GM19467 (cell line): Measurements from ENCODE around the gene ZNF740.
"Not testable (repeated sequence)": the region's sequence is repeated elsewhere in the genome, so short reads cannot be mapped to it uniquely, and the experiment has no call there.

Experiments
- ATAC-seq: cut with Tn5 transposase; IDR thresholded peaks from one replicate; pipeline ENCODE4 v1.9.1; 2021; ENCODE audit warnings: mild to moderate bottlenecking, moderate library complexity; ENCODE audit not compliant: unreplicated experiment

Gene ZNF740, protein sequence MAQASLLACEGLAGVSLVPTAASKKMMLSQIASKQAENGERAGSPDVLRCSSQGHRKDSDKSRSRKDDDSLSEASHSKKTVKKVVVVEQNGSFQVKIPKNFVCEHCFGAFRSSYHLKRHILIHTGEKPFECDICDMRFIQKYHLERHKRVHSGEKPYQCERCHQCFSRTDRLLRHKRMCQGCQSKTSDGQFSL

DNA sequence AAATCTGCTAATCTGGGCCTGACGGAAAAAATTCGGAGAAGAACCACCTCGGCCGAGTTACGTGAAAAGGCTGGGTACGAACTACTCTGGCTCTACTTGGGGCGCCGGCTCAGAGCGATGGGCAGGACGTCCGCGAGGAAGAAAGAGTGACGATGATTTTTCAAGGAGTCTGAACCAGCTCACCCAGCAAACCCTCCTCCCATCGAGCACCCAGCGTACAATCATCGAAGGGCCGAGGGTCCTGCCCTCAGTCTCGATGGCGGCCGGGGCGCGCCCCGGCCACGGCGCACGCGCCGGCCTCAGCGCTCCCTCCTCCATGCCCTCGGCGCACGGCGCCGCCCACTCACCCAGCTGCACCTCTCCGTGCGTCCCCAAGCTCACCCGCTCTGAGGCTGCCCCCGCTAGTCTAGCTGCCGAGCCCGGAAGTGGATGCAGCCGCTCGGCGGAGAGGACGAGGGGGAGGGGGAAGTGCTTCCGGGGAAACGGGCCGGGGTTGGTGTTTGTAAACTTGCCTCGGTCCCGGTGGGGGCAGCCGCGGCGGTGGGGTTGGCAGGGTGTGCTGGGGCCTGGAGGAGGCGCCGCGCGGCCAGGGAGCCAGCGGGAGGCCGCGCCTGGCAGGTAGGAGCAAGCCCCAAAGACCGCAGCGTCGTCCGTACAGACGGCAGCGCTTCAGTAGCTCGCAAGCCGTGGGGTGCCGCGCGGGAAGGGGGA lies at the start of gene ZNF740, which contains the start of gene CSAD:
ZNF740 (plus strand) TSS at position 503 of the 711 bp plus-strand sequence. CDS start 1,262 bp downstream, outside the sequence.
CSAD (minus strand) TSS at position 706 of the 711 bp plus-strand sequence. CDS start 7,455 bp downstream, outside the sequence.
- peak; percentile 88 for ATAC-seq

DNA sequence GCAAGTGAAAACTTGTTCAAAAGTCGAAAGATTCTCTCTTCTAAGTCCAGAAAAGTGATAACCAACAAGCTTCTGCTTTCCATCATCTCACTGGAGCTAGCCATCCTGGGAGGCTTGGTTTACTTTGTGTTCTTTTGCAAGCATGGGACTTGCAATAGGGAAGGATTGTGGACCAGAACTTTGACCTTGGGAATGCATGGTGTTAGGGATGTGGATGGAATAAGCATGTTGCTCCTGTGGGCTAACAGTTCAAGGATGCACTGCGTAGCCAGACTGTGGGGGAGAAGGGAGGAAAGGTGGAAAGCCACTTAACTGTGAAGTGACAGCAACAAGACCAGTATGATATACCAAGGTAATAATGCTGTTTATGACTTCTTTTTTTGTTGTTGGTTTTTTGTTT lies 48.7 kb upstream of the ZNF740 start:
- ATAC-seq, result no peak

DNA sequence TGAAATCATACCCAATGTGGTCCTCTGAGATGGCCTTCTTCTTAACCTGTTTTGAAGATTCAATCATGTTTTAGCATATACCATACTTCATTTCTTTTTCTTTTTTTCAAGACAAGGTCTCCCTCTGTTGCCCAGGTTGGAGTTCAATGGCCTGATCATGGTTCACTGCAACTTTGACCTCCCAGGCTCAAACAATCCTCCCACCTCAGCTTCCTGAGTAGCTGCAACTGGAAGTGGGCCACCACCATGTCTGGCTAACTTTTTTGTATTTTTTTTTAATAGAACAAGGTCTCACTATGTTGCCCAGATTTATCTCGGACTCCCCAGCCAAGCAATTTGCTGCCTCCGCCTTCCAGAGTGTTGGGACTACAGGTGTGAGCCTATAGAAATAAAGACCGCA lies 46.8 kb upstream of the ZNF740 start:
- no peak for ATAC-seq

DNA sequence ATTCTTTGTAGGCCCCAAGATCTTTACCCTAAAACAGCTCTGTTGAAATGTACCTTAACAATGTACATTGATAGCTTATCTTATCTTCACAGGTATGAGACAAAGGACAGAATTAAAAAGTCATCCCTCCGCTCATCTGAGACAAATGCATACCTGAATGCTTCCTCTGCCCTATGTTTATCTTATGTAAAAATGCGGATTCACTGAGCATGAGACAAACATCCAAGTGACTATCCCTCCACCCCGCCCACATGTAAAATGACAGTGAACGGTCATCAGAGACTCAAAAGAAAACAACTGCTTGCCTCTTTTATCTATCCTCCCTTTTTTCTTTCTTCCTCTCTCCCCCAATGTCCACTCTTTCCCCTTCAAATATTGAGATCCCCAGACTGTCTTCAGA lies 37.2 kb upstream of the ZNF740 start:
- ATAC-seq, result no peak

DNA sequence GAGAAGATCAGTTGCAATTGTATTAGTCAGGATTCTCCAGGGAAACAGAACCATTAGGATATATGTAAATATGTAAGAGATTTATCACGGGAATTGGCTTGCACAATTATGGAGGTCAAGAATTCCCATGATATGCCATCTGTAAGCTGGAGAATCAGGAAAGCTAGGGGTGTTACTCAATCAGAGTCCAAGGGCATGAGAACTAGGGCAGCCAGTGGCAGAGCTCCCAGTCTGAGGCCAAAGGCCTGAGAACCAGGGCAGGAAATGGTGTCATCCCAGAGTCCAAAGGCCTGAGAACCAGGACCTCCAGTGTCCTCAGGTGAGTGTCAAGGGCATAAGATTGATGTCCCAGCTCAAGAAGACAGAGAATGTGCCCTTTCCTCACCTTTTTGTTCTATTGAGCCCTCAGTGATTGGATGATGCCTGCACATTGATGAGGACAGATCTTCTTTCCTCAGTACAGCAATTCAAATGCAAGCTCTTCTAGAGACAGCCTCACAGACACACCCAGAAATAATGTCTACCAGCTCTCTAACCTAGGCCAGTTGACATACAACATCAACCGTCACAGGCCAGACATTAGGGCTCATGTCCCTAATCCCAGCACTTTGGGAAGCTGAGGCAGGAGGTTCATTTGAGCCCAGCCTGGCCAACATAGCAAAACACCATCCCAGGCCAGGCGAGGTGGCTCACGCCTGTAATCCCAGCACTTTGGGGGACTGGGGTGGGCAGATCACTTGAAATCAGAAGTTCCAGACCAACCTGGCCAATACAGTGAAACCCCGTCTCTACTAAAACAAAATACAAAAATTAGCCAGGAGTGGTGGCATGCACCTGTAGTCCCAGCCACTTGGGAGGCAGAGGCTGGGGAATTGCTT lies 34.9 kb upstream of the ZNF740 start:
- no peak for ATAC-seq

DNA sequence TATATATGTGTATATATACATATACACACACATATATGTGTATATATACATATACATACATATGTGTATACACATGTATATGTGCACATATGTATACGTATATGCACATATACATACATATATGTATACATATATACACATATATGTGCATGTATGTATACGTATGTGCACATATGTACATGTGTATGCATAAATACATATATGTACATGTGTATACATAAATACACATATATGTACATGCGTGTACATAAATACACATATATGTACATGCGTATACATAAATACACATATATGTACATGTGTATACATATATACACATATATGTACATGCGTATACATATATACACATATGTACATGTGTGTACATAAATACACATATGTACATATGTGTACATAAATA lies 33.3 kb upstream of the ZNF740 start:
- ATAC-seq, result no peak

DNA sequence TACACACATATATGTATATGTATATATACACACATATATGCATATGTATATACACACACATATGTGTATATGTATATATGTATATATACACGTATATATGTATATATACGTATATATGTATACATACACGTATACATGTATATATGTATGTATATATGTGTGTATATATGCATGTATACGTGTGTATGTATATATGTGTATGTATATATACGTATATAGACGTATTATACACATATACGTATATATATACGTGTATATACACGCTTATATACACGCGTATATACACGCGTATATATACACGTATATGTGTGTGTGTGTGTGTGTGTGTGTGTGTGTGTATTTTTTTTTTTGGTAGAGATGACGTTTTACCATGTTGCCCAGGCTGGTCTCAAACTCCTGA lies 32.9 kb upstream of the ZNF740 start:
- ATAC-seq, result no peak

DNA sequence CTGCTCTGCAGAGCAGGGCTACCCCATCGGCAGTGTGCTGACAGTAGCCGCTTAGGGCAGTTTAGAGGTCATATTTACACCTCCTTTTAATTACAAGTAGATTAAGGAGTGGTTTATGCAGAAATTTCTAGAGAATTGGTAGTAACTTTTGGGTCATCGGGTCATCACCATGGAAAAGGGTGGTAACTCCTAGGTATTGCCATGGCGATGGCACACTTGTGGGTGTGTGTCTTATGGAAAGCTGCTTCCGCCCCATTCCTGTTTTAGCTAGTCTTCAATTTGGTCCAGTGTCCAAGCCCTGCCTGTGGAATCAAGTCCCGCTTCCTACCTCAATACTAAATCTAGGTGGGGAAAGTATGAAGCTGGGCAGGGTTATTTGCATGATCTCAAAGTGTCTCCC lies 29.5 kb upstream of the ZNF740 start:
- no peak for ATAC-seq

DNA sequence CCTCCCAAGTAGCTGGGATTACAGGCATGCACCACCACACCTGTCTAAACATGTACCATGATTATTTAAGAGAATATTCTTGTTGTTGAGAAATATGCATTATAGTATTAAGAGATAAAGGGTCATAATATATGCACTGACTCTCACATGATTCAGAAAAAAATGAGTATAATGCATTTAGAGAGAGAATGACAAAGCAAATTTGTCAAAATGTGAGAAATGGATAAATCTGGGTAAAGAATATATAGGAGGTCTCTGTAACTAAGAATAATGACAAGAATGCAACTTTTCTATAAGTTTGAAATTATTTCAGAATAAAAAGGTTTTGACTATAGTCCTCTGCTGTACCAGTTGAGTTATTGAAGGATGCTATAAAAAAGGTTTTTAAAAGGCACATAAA lies 28.1 kb upstream of the ZNF740 start:
- ATAC-seq, result no peak

DNA sequence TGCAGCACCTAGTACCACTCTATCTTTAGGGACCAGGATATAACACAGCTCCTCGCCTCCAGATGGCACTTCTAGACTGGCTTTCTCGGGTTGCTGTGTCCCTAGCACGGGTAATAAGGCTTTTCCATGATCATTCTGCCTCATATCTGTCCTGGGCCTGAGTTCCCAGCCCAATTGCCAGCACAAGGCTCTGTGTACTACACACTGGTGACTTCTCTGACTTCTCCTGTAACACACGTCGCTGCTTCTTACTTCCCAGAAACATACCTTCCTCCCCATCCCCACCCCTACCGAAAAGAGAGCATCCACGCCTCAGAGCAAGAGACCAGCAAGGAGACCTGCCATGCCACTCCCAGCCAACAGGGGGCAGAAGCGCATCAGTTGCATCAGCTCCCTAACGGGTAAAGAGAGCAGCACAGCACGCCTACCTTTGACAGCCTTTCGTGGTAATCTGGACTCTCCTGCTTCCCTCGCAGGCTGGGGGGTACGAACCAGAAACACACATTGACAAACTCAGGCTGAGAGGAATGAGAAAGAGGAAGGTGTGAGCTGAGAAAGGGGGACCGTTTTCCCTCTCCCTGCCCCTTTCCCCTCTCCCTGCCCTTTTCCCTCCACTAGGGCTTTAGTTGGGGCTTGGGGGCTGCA lies 21.2 kb upstream of the ZNF740 start:
- ATAC-seq, result no peak

DNA sequence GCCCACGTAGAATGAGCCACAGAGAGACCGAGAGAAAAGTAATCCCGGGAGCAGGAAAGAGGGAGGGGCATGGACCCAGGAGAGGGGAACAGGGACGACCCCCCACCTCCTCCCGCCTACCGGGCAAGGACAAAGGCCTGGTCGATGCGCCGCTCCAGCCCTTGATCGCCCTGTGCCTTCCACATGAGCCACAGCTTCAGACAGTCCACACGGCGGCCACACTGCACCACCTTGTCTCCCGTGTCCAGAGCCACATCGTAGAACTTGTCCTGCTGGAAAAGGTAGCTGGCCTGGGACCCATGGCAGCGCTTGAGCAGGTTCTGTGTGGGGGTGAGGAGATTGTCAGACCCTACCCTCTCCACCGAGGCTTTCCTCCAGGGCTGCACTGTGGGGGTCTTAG lies 20.5 kb upstream of the ZNF740 start:
- ATAC-seq, result no peak

DNA sequence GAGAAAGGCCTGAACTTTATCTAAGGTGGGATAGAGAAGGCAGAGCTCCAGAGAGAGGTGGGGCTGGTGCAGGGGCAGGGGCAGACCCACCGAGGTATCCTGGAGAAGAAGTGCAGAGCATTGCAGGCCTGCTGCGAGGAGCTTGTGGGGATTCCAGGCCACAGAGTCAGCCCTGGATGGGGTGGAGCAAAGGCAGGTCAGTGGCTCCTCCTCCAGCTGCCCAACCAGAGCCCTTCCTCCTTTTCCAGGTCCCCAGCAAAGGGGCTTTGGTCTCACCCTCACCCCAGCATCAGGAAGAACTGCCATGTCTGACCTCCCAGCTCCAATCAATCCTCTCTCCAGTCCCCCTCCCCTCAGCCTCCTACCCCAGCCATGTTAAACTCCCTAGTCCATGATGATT lies 19.8 kb upstream of the ZNF740 start:
- ATAC-seq, result no peak

DNA sequence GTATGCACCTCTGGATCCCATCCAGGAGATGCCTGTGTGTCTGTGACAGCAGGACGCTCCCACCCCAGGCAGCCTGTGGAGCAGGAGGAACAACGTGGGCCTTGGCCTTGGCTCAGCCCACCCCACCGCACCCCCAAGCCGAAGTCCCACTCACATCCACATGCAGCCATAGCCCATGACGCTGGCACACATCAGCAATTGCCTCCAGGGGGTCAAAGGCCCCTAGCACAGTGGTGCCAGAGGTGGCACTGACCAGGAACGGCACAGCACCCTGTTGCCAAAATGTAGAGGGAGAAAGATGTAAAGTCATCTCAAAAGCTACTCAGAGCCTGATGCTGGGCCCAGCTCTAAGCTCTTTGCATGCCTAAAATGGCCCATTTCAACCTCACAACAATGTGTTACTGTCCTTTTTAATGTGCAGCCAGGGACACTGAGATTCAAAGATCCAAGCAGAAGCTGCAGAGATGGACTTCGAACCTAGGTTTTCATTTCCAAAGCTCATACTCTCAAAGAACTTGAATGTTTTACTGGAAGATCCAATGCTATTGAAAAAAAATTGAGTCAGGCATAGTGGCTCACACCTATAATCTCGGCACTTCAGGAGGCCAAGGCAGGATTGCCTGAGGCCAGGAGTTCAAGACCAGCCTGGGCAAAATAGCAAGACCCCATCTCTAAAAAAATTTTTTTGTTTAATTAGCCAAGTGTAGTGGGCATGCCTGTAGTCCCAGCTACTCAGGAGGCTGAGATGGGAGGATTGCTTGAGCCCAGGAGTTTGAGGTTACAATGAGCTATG lies 19.2 kb upstream of the ZNF740 start:
- ATAC-seq, result no peak

DNA sequence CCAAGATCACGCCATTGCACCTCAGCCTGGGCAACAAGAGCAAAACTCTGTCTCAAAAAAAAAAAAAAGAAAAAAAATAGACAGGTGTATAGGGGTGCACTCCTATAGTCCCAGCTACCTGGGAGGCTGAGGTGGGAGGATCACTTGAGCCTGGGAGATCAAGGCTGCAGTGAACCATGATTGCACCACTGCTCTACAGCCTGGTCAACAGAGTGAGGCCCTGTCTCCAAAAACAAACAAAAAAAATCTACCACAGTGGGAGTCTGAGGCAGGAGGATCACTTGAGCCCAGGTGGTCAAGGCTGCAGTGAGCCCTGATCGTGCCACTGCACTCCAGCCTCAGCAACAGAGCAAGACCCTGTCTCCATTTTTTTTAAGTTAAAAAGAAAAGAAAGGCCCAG lies 17.5 kb upstream of the ZNF740 start:
- ATAC-seq, result not testable (repeated sequence)

DNA sequence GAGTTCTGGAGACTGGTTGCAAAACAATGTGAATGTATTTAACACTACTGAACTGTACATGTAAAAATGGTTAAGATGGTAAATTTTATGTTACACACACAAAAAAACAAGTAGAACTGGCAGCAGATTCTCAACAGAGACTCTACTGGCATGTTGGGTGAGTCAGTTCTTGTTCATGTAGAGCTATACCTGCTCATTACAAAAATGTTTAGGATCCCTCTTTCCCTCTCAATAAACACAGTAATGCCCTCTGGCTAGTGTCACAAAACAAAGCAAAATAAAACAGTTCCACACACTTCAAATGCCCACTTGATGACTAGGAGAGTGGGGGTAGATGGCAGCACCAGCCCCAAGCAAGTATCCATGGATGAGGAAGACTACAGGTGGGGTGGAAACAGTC lies 13.7 kb upstream of the ZNF740 start:
- ATAC-seq, result no peak

DNA sequence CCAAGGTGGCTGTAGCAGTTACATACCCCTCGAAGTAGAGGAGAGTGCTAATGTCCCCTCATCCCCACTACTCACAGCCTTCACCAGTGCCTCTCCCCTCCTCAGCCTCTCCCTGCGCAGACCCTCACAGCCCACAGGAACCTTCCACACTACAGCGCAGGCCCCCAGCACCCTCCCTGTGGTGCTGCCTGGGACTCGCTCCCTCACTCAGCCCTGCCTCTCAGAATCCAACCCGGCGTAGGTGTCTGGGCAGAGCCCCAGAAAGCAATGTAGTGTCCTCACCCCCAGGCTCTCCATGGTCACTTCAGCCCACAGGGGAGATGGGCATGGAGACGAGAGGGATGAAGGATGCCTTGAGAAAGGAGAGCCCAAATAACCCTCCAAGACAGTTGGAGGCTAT lies 10.9 kb upstream of the ZNF740 start:
- no peak for ATAC-seq

DNA sequence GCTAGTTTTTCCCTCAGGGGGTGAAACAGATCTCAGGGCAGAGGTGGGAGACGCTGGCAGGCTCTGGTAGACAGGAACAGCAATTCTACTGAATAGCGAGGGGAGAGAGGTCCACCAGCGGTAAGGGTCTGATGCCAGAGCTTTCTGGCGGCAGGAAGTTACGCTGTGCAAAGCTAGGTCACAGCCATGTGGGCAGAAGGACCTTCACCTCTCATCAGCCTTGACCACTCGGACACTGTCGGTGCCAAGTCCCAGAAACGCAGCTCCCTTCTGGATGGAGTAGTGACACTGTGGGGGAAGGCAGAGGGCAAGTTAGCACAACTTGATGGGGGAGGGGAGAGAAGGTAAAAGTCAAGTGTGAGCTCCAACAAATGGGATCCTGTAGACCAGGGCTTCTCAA lies 10.3 kb upstream of the ZNF740 start:
- no peak for ATAC-seq

DNA sequence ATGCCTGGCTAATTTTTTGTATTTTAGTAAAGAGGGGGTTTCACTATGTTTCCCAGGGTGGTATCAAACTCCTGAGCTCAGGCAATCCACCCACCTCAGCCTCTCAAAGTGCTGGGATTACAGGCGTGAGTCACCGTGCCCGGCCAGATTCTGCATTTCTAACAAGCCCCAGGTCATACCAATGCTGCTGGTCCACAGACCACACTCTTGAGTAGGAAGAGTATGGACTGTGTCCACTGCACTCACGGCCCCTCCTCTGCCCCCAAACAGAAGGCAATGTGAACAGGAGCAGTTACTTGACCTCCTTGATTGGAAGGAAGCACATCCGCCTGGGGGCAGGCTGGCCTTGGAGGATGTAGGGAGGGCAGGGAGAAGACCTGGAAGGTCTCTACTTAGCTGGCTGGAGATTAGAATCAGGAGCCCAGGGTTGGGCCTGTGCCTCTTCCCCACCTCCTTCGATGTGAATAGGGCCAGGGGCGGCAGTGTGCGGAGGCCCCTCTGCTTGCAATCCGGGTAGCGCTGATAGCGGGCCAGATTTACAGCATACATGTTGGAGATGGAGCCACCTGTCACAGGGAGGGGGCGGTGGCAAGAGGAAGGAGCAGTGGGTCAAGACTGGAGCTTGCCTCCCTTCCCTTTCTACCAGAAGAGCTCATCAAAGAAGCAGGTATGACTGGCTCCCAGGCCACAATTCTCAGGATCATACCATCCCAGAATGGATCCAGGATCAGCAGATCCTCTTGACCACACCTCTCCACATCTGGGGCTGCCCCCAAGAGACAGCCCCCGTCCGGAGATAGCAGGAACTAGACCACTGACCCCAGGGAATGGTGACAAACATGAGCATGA lies 9.4 kb upstream of the ZNF740 start:
- no peak for ATAC-seq

DNA sequence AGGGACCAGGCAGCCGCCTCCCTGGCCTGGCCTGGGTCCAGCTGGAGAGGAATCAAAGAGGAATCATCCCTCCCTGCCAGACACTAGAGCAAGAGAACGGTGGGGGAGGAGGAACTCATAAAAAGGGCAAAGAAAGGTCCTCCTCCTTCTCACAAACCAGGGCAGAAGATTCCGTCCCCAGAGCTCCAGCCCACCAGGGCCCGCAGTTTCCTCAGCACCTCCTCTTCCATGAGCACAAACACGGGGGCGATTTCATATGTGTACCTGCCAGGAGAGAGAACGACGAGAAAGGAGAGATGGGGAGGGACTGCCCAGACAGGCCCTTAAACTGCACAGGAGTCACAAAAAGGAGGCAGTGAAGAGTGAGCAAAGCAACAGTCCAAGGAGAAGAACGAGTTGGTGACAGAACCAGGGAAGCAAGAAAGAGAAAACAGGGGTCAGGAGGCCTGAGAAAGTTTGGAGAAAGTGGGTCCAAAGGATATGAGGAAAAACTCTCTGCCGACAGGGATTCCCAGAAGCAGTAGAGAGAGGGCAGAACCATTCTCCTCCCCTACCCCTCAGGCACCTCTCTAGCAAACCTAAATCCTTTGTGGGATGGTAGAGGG lies 8.7 kb upstream of the ZNF740 start:
- ATAC-seq, result no peak
